Measurements from ENCODE around the gene PDE6B.

PDE6B gene

GRCh38 chr4:657834-658667 lies 32.7 kb downstream of the PDE6B start:
- no peak overlapping the region for H3K4me3 ChIP-seq (ENCODE audit: low read depth, low read length)
- H3K9ac ChIP-seq (ENCODE audit: low read depth, low read length), result no peak overlapping the region
- peaks cover 18% of the 10 kb centered on the region for H3K36me3 ChIP-seq (ENCODE audit: control insufficient read depth, insufficient read depth, low read length)
- H3K27me3 ChIP-seq (ENCODE audit: control insufficient read depth, insufficient read depth, low read length), result no peaks in the 10 kb centered on the region
- H3K9me3 ChIP-seq (ENCODE audit: control insufficient read depth, insufficient read depth, low read length), result no peaks in the 10 kb centered on the region
- no peaks in the 10 kb centered on the region for H3K4me1 ChIP-seq (ENCODE audit: control insufficient read depth, insufficient read depth, low read length)

- Histone ChIP-seq H3K27me3 (ENCODE audit: control insufficient read depth, insufficient read depth, low read length) (no peaks in the 10 kb centered on the region), H3K4me3 (ENCODE audit: low read depth, low read length) (no peak overlapping the region), H3K4me1 (ENCODE audit: control insufficient read depth, insufficient read depth, low read length) (no peaks in the 10 kb centered on the region), H3K36me3 (ENCODE audit: control insufficient read depth, insufficient read depth, low read length) (peaks cover 18% of the 10 kb centered on the region), H3K9ac (ENCODE audit: low read depth, low read length) (no peak overlapping the region), H3K9me3 (ENCODE audit: control insufficient read depth, insufficient read depth, low read length) (no peaks in the 10 kb centered on the region)
Observed at GRCh38 chr4:658681-659667, 33.6 kb downstream of the PDE6B start.

DNA sequence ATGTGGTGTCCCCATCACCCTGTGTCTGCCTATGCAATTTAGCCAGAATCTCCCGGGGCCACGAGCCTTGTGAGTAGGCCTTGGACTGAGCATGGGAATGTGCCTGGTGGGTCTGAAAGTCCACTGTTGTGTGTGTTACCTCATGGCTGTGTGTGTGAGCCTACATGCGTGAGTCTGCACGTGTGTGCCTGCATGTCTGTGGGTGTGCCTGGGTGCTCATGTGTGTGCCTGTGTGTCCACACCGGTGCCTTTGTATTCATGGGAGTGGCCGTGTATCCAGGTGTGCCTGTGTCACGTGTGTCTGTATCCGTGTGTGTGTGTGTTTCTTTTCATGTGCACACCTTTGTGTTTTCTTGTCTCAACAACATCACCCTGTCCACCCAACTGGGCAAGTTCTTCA lies 34.5 kb downstream of the PDE6B start:
- Histone ChIP-seq H3K36me3 (ENCODE audit: control insufficient read depth, insufficient read depth, low read length) (peaks cover 18% of the 10 kb centered on the region), H3K9ac (ENCODE audit: low read depth, low read length) (no peak overlapping the region), H3K9me3 (ENCODE audit: control insufficient read depth, insufficient read depth, low read length) (no peaks in the 10 kb centered on the region), H3K27me3 (ENCODE audit: control insufficient read depth, insufficient read depth, low read length) (no peaks in the 10 kb centered on the region), H3K4me3 (ENCODE audit: low read depth, low read length) (no peak overlapping the region), H3K4me1 (ENCODE audit: control insufficient read depth, insufficient read depth, low read length) (no peaks in the 10 kb centered on the region)

GRCh38 chr4:660401-660800 lies 35.0 kb downstream of the PDE6B start:
- Histone ChIP-seq H3K27me3 (ENCODE audit: control insufficient read depth, insufficient read depth, low read length) (no peaks in the 10 kb centered on the region), H3K9me3 (ENCODE audit: control insufficient read depth, insufficient read depth, low read length) (no peaks in the 10 kb centered on the region), H3K36me3 (ENCODE audit: control insufficient read depth, insufficient read depth, low read length) (peaks cover 18% of the 10 kb centered on the region), H3K4me3 (ENCODE audit: low read depth, low read length) (no peak overlapping the region), H3K9ac (ENCODE audit: low read depth, low read length) (no peak overlapping the region), H3K4me1 (ENCODE audit: control insufficient read depth, insufficient read depth, low read length) (no peaks in the 10 kb centered on the region)

- Histone ChIP-seq H3K4me1 (ENCODE audit: control insufficient read depth, insufficient read depth, low read length) (no peaks in the 10 kb centered on the region), H3K9ac (ENCODE audit: low read depth, low read length) (no peak overlapping the region), H3K27me3 (ENCODE audit: control insufficient read depth, insufficient read depth, low read length) (no peaks in the 10 kb centered on the region), H3K36me3 (ENCODE audit: control insufficient read depth, insufficient read depth, low read length) (peaks cover 18% of the 10 kb centered on the region), H3K4me3 (ENCODE audit: low read depth, low read length) (no peak overlapping the region), H3K9me3 (ENCODE audit: control insufficient read depth, insufficient read depth, low read length) (no peaks in the 10 kb centered on the region)
Observed at GRCh38 chr4:661231-661630, 35.9 kb downstream of the PDE6B start.

- Histone ChIP-seq H3K27me3 (ENCODE audit: control insufficient read depth, insufficient read depth, low read length) (no peaks in the 10 kb centered on the region), H3K9me3 (ENCODE audit: control insufficient read depth, insufficient read depth, low read length) (no peaks in the 10 kb centered on the region), H3K36me3 (ENCODE audit: control insufficient read depth, insufficient read depth, low read length) (peaks cover 18% of the 10 kb centered on the region), H3K4me1 (ENCODE audit: control insufficient read depth, insufficient read depth, low read length) (no peaks in the 10 kb centered on the region), H3K4me3 (ENCODE audit: low read depth, low read length) (no peak overlapping the region), H3K9ac (ENCODE audit: low read depth, low read length) (no peak overlapping the region)
Observed at GRCh38 chr4:661881-662761, 36.7 kb downstream of the PDE6B start.

- H3K36me3 ChIP-seq (ENCODE audit: control insufficient read depth, insufficient read depth, low read length), result peaks cover 18% of the 10 kb centered on the region
- H3K9ac ChIP-seq (ENCODE audit: low read depth, low read length), result peak overlapping the region; percentile 73
- H3K9me3 ChIP-seq (ENCODE audit: control insufficient read depth, insufficient read depth, low read length), result no peaks in the 10 kb centered on the region
- H3K4me1 ChIP-seq (ENCODE audit: control insufficient read depth, insufficient read depth, low read length), result no peaks in the 10 kb centered on the region
- H3K27me3 ChIP-seq (ENCODE audit: control insufficient read depth, insufficient read depth, low read length), result no peaks in the 10 kb centered on the region
- peak overlapping the region; percentile 73 for H3K4me3 ChIP-seq (ENCODE audit: low read depth, low read length)
Observed at GRCh38 chr4:663046-663437, 37.7 kb downstream of the PDE6B start.

DNA sequence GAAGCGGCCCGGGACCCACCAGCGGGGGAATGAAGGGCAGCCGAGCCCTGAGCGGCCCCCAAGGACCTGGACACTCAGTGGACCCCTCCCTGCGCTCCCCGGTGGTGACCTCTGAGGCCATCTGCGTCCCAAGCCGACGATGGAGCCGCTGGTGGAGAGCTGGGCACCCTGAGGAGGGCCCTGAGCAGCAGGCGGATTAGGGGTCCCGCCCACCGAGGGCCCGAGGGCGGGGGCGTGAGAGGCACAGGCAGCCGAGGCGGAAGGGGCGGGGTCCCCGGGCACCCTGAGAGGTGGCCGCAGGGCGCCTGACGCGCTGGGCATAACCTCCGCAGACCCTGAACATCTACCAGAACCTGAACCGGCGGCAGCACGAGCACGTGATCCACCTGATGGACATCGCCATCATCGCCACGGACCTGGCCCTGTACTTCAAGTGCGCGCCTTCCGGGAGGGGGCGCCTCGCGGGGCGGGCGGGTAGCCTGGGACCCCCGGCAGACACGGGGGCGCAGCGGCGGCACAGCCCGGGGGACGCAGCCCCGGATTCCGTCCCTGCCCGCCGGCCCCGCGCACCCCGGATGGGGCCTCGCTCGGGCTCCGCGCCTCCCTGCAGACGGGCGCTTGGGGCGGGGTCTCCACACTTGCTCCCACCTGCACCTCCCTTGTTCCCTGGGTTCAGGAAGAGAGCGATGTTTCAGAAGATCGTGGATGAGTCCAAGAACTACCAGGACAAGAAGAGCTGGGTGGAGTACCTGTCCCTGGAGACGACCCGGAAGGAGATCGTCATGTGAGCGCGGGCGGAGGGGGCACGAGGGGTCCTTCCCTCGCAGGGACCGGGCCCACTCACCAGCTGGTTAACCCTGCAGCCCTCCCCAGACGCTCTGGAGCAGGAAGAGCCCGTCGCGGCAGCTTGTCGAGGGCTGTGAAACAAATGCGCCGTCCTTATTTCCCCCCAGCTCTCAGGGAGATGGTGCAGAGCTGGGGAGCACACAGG lies 38.4 kb downstream of the PDE6B start:
- Histone ChIP-seq H3K9ac (ENCODE audit: low read depth, low read length) (peak overlapping the region; percentile 85), H3K4me1 (ENCODE audit: control insufficient read depth, insufficient read depth, low read length) (no peaks in the 10 kb centered on the region), H3K9me3 (ENCODE audit: control insufficient read depth, insufficient read depth, low read length) (no peaks in the 10 kb centered on the region), H3K27me3 (ENCODE audit: control insufficient read depth, insufficient read depth, low read length) (no peaks in the 10 kb centered on the region), H3K36me3 (ENCODE audit: control insufficient read depth, insufficient read depth, low read length) (peaks cover 14% of the 10 kb centered on the region), H3K4me3 (ENCODE audit: low read depth, low read length) (peak overlapping the region; percentile 73)

GRCh38 chr4:664713-665231 lies 39.4 kb downstream of the PDE6B start:
- H3K4me1 ChIP-seq (ENCODE audit: control insufficient read depth, insufficient read depth, low read length), result no peaks in the 10 kb centered on the region
- no peaks in the 10 kb centered on the region for H3K27me3 ChIP-seq (ENCODE audit: control insufficient read depth, insufficient read depth, low read length)
- no peak overlapping the region for H3K9ac ChIP-seq (ENCODE audit: low read depth, low read length)
- no peaks in the 10 kb centered on the region for H3K9me3 ChIP-seq (ENCODE audit: control insufficient read depth, insufficient read depth, low read length)
- no peak overlapping the region for H3K4me3 ChIP-seq (ENCODE audit: low read depth, low read length)
- peaks cover 11% of the 10 kb centered on the region for H3K36me3 ChIP-seq (ENCODE audit: control insufficient read depth, insufficient read depth, low read length)

DNA sequence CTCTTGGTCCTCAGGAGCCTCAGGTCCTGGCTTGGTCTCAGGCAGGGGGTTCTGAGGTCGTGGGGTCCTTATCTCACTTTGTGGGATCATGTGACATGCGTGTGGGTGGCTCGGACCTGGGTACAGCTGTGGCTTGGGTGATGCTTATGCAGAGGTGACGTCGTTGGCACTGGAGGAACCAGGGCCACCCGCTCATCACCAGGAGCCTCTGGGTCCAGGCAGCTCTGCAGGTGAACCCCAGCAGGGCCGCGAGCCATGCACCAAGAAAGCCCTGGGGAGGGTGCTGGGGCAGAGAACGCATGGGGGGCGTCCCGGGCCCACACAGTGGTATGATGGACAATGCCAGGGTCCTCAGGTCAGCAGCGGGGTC lies 40.0 kb downstream of the PDE6B start:
- Histone ChIP-seq H3K9me3 (ENCODE audit: control insufficient read depth, insufficient read depth, low read length) (no peaks in the 10 kb centered on the region), H3K27me3 (ENCODE audit: control insufficient read depth, insufficient read depth, low read length) (no peaks in the 10 kb centered on the region), H3K4me3 (ENCODE audit: low read depth, low read length) (no peak overlapping the region), H3K4me1 (ENCODE audit: control insufficient read depth, insufficient read depth, low read length) (no peaks in the 10 kb centered on the region), H3K36me3 (ENCODE audit: control insufficient read depth, insufficient read depth, low read length) (peaks cover 8% of the 10 kb centered on the region), H3K9ac (ENCODE audit: low read depth, low read length) (no peak overlapping the region)

All from iPS-15b (cell line).